Activated naive CD4-positive, alpha-beta T cell treated with anti-CD3 and anti-CD28 coated beads, Interleukin-2, amount 50 U/mL, for 24 hours (primary cell): ENCODE data around the gene CIAPIN1.

Source experiments
- H3K27ac Mint-ChIP-seq: one replicate; pipeline ENCODE4 v1.8.0; 2021; ENCODE audit warnings: mild to moderate bottlenecking, mixed read lengths
- H3K27me3 Mint-ChIP-seq: one replicate; pipeline ENCODE4 v1.8.0; 2021; ENCODE audit warnings: mixed read lengths
- H3K36me3 Mint-ChIP-seq: one replicate; pipeline ENCODE4 v1.8.0; 2021; ENCODE audit warnings: mixed read lengths
- H3K4me1 Mint-ChIP-seq: one replicate; pipeline ENCODE4 v1.8.0; 2021; ENCODE audit warnings: mixed read lengths
- H3K4me3 Mint-ChIP-seq: one replicate; pipeline ENCODE4 v1.8.0; 2021; ENCODE audit warnings: mild to moderate bottlenecking, mixed read lengths
- H3K9me3 Mint-ChIP-seq: one replicate; pipeline ENCODE4 v1.8.0; 2021; ENCODE audit warnings: mixed read lengths

The CIAPIN1 gene

DNA sequence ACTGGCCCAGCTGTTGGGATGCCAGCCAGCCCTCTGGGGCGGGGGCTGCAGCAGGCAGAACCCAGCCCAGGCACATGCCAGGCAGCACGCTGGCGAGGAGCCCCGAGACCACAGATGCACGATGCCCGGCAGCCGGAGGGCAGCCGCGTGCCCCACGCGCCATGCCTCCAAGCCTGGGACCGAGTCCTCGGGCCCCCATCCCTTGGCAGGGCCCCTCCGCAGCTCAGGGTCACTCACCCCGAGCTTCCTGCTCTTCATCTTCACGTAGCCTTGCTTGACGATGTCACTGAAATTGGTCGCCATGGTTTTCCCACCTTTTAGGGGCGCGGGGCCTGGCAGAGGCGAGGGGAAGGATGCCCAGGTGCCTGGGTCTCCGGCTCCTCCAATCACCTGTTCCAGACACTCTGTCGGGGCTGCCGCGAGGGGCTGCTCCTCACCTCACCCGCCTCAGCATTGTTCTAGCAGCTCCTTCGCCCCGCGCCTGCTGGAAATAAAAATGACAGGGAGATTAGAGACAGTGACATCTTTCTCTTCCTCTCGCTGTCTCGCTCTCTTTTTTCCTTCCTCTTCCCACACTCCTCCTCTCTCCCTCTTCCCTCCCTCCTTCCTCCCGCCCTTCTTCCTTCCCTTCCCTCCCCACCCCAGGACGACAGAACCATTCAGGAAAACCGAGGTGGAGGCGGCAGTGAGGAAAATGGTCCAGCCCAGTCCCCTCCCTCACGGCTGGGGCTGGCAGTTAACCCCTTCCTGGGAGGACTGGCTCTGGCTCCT lies 32.2 kb upstream of the CIAPIN1 start:
- Mint-ChIP-seq H3K36me3 (peaks cover 2% of the 10 kb centered on the region), H3K4me3 (no peak overlapping the region), H3K4me1 (peaks cover 11% of the 10 kb centered on the region), H3K9me3 (no peaks in the 10 kb centered on the region), H3K27me3 (no peaks in the 10 kb centered on the region), H3K27ac (no peak overlapping the region)

DNA sequence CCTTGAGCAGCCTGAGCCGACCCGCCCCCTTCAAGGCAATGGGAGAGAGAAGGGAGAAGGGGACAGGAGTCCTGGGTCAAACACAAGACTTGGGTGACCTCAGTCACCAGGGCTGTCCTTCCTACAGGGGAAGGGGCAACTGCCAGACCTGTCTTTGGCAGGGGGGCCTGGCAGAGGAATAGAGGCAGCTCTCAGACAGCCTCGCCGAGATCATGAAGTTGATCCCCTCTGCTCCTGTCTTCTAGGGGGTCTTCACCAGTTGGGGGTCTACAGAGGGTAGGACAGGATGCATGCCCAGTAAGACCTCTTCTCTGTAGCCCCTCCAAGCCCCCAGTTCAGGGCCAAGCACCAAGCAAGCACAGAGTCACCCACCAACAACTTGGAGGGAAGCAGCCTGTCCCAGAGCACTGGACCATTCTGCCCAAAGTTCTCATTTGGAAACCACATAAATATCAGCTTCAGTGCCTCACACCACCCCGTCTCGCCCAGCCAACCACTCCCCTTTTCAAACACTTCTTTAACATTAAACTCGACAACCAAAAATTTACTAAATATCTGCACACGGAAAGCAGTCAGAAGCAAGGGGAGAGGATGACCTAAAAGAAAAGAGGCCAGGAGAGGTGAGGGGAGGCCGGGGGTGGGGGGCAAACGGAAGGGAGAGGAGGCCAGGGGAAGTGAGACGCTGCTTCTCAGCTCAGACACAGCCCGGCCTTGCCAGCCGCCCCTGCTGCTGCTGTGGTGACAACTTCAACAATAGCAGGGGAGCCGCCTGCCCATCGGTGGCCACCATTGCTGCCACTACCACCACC lies 31.4 kb upstream of the CIAPIN1 start:
- H3K27me3 Mint-ChIP-seq = no peaks in the 10 kb centered on the region
- no peaks in the 10 kb centered on the region for H3K9me3 Mint-ChIP-seq
- H3K4me1 Mint-ChIP-seq = peaks cover 11% of the 10 kb centered on the region
- H3K36me3 Mint-ChIP-seq = peaks cover 2% of the 10 kb centered on the region
- no peak overlapping the region for H3K4me3 Mint-ChIP-seq
- H3K27ac Mint-ChIP-seq = no peak overlapping the region

DNA sequence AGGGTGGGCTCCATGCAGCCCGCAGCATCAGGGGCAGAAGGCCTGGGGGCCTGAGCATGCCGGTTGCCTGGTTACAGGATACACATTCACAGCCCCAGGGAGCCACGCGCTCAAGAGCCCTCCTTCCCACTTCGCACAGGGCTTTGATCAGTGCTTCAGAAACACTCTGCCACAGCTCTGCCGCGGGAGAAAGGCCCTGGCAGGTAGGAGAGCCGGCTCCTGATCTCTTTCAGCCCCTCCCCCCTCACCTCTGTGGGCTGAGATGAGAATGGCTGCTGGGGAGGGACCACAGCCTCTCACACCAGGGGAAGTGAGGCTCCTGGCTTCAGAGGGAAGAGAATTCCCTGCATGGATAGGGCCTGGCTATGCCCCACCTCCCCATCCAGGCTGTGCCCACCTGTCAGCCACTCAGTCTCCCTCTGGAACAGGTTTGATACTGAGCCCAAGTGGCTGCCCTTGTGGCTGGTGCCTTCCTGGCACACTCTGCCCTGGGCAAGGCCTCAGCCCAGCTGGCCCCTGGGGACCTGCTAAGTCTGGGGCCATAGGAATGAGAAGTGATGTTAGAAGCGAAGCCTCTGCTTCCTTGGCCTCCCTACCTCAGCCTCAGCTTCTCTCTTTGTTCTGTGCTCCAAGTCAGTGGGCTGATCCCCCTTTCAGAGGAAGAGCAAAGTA lies 30.5 kb upstream of the CIAPIN1 start:
- H3K4me3 Mint-ChIP-seq = no peak overlapping the region
- H3K36me3 Mint-ChIP-seq = peaks cover 2% of the 10 kb centered on the region
- H3K9me3 Mint-ChIP-seq = no peaks in the 10 kb centered on the region
- no peak overlapping the region for H3K27ac Mint-ChIP-seq
- peaks cover 11% of the 10 kb centered on the region for H3K4me1 Mint-ChIP-seq
- no peaks in the 10 kb centered on the region for H3K27me3 Mint-ChIP-seq

DNA sequence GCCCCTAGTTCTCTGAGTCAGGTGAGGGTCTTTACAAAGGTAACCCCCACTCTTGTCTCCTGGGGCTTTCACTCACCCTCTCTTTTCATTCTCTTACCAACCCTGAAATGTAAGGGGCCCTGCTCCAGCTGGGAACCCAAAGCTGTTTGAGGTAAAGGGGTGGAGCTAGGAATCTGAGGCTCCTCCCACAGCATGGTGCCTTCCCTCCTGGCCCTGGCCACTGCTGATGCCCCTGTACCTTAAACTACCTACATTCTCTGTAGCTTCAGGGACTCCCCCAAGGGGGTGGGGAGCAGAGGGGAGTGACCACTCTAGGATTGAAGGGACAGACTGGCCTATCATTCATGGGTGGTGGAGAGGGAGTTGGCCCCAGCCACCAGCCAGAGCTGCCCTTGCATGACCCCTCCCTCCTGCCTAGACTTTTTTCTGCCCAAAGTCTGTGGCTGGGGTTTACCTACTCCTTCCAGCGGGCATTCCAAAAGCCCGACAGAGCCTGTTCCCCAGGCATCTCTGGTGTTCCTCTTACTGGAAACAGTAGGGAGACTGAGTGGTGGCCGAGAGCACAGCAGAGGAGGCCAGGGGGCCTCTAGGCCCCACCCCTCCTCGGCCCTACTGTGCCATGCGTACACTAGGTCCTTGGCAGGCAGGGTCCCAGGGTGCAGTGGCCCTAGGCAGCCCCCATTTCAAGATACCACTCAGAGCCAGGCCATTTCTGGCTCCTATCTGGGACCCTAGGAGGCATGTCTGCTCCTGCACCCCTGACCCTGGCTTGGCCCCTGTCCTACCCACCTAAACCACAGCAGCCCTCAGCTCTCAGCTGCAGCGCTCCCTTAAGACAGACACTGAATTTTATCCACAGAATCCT lies 29.6 kb upstream of the CIAPIN1 start:
- Mint-ChIP-seq H3K4me3 (no peak overlapping the region), H3K4me1 (peaks cover 15% of the 10 kb centered on the region), H3K27me3 (no peaks in the 10 kb centered on the region), H3K9me3 (no peaks in the 10 kb centered on the region), H3K27ac (no peak overlapping the region), H3K36me3 (peaks cover 6% of the 10 kb centered on the region)

- no peaks in the 10 kb centered on the region for H3K27me3 Mint-ChIP-seq
- peaks cover 6% of the 10 kb centered on the region for H3K36me3 Mint-ChIP-seq
- H3K27ac Mint-ChIP-seq = no peak overlapping the region
- no peaks in the 10 kb centered on the region for H3K9me3 Mint-ChIP-seq
- H3K4me1 Mint-ChIP-seq = peaks cover 15% of the 10 kb centered on the region
- no peak overlapping the region for H3K4me3 Mint-ChIP-seq
Observed at GRCh38 chr16:57475711-57476339, 28.6 kb upstream of the CIAPIN1 start.

DNA sequence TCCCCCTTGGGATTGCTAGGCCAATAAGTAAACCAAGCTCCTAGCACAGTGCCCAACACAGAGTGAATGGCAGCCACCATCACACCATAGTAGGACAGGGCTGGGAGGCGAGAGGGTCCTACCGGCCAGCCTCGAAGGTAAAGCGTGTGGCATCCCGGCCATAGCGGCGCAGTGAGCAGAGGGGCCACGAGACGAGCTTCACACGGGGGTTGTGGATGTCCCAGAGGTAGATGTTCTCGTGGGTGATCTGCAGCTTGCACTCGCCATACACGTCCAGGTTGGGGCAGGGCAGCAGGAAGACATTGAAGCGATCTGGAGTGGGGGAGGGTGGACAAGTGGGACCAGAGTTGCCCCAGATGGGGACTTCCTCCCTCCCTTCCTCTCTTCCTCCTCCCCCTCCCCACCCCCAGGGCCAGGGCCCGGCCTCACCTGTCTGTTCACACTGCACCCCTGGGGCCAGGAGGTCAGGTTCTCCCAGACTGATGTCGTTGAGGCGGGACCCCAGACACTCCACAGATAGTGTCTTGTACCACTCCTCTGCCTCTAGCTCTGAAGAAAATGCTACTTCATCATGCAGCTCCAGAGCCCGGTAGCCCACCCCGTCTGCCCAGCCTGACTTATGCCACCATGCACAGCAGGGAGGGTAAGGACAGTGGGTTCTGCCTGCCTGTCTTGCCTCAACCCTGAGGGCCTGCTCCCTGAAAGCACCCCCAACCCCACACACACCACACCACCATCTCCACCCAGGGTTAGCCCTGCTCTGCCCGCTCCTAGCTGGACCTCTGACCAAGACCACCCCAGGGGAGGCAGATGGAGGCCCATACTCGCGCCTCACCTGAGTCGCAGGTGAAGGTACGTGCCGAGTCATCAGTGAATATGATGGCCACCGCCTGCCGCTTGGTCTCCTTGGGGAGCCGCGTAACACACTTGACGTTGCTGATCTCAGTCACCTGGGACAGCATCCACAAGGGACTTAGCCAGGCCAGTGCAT lies 27.8 kb upstream of the CIAPIN1 start:
- Mint-ChIP-seq H3K4me1 (peaks cover 15% of the 10 kb centered on the region), H3K27ac (no peak overlapping the region), H3K4me3 (no peak overlapping the region), H3K27me3 (no peaks in the 10 kb centered on the region), H3K9me3 (no peaks in the 10 kb centered on the region), H3K36me3 (peaks cover 6% of the 10 kb centered on the region)

DNA sequence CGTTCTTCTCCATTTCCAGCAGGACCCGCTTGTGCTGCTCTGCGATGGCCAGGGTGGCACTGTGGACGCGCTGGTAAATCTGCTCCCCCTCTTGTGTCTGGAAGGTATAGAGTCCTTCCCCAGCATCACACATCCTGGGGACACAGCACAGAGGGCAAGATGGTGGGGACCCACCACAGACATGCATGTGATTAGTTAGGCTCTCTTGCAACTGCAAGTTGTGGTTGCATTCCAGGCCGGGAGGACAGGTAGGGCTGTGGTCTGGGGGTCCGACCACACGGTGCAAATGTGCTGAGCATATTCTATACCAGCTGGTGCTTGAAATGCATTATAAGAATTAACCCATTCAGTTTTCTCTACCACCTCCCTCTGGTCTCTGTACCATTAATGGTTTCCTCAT lies 26.7 kb upstream of the CIAPIN1 start:
- no peaks in the 10 kb centered on the region for H3K9me3 Mint-ChIP-seq
- peaks cover 15% of the 10 kb centered on the region for H3K4me1 Mint-ChIP-seq
- H3K27ac Mint-ChIP-seq = no peak overlapping the region
- H3K36me3 Mint-ChIP-seq = peaks cover 6% of the 10 kb centered on the region
- no peak overlapping the region for H3K4me3 Mint-ChIP-seq
- H3K27me3 Mint-ChIP-seq = no peaks in the 10 kb centered on the region

- H3K9me3 Mint-ChIP-seq = no peaks in the 10 kb centered on the region
- peaks cover 4% of the 10 kb centered on the region for H3K36me3 Mint-ChIP-seq
- peaks cover 12% of the 10 kb centered on the region for H3K4me1 Mint-ChIP-seq
- H3K27me3 Mint-ChIP-seq = no peaks in the 10 kb centered on the region
- no peak overlapping the region for H3K4me3 Mint-ChIP-seq
- no peak overlapping the region for H3K27ac Mint-ChIP-seq
Observed at GRCh38 chr16:57473176-57473840, 26.1 kb upstream of the CIAPIN1 start.

DNA sequence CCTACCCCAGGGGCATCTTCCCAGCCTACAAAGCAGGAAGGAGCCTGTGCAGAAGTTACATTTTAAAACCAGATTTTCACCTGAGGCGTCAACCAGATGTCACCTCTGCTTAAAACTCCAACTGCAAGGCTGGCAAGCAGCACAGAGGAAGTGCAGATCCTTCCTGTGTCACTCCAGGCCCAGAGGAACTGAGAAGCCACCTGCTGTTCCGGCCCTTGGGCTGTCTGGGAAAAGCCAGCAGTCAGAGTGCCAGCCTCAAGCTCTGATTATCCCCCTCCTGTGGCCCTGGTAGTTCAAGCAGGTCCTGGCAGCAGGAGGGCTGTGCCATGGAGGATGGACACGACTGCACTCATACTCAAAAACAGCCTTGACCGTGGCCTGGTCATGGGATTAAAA lies 25.5 kb upstream of the CIAPIN1 start:
- Mint-ChIP-seq H3K4me3 (no peak overlapping the region), H3K27ac (no peak overlapping the region), H3K36me3 (peaks cover 5% of the 10 kb centered on the region), H3K27me3 (no peaks in the 10 kb centered on the region), H3K4me1 (peaks cover 12% of the 10 kb centered on the region), H3K9me3 (no peaks in the 10 kb centered on the region)

DNA sequence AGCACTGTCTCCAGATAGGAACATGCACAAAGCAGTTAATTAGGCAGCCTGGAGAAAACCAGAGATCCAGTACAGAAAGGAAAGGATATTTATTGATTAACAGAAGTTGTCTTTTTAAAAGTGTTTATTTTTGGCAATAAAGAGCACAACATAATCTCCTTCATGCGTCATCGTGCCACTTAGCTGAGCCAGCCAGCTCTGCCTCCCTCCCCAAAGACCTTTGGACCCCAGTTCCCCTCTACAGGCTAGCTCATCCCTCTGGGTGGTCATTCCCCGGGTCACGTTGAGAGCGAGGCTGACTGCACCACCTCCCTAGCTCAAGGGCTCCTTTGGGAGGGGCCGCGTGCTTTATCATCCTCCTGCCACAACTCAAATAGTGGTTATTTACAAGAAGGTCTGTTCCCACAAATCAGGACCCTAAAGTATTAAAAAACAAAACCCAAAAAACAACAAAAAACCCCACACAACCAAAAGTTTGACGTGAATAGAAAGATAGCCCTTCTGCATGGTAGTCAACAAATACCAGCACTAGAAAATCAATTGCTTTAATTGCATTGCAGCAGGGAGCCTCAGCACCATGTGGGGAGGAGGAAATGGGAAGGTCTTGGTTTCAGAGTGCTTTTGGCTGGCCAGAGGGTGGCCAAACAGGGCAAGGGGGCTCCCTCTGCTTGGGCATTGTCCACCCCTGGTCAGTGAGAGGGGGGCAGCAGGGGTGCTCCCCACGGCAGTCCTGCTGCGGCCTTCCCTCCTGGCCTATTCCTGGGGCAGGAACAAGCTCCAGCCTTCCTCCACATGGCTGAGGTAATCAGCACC lies 24.9 kb upstream of the CIAPIN1 start:
- H3K27ac Mint-ChIP-seq = peak overlapping the region; percentile 67
- no peak overlapping the region for H3K4me3 Mint-ChIP-seq
- H3K36me3 Mint-ChIP-seq = peaks cover 7% of the 10 kb centered on the region

DNA sequence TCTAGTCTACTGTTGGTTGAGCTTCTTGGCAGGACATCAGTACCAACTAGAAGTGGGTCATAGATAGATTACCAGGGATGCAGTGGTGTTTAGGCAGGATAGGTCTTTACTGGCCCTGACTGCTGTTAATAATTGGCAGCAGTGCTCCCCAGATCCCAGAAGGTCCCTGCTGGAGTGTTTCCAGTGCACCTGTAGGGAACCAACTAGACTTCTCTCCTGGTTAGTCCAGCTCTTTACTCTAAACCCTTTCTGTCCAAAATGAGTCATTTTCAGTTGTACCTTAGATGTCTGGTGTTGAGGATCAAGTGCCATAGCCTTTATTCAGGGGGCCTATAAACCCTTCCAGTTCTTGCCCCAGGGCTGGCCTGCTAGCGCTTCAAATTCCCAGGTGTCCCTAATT lies 24.0 kb upstream of the CIAPIN1 start:
- Mint-ChIP-seq H3K27ac (no peak overlapping the region), H3K4me3 (no peak overlapping the region), H3K9me3 (no peaks in the 10 kb centered on the region), H3K4me1 (peaks cover 7% of the 10 kb centered on the region), H3K27me3 (no peaks in the 10 kb centered on the region), H3K36me3 (peaks cover 7% of the 10 kb centered on the region)

More for the DNA sequence above, 24.9 kb upstream of the CIAPIN1 start:
- Mint-ChIP-seq H3K9me3 (no peaks in the 10 kb centered on the region), H3K27me3 (no peaks in the 10 kb centered on the region), H3K4me1 (peaks cover 12% of the 10 kb centered on the region)

GRCh38 chr16:57470711-57471110 lies 23.5 kb upstream of the CIAPIN1 start:
- Mint-ChIP-seq H3K27ac (no peak overlapping the region), H3K9me3 (no peaks in the 10 kb centered on the region), H3K4me1 (peaks cover 8% of the 10 kb centered on the region)

More at GRCh38 chr16:57470711-57471110, 23.5 kb upstream of the CIAPIN1 start:
- Mint-ChIP-seq H3K4me3 (no peak overlapping the region), H3K27me3 (no peaks in the 10 kb centered on the region), H3K36me3 (peaks cover 7% of the 10 kb centered on the region)
